Stimulated activated CD4-positive, alpha-beta T cell treated with anti-CD3 and anti-CD28 coated beads, TNF-alpha, amount 100 ng/mL, for 4 hours (primary cell): Measurements from ENCODE around the gene CCDC85A.
"Not testable (repeated sequence)": the region's sequence is repeated elsewhere in the genome, so short reads cannot be mapped to it uniquely, and the experiment has no call there.

Source experiments
- DNase-seq, 3 experiments: peaks; one replicate each; pipeline ENCODE4 v3.0.0-alpha.2; 2020; ENCODE audit warnings: low read depth in 3 of 3

CCDC85A gene

GRCh38 chr2:56183643-56184499 is at the start of gene CCDC85A:
CCDC85A (plus strand) TSS chr2:56183990; CDS start chr2:56184625, 635 bp downstream.
- peak; percentile 4 to 38 (median 22) for DNase-seq

GRCh38 chr2:56134861-56135260 is 48.9 kb upstream of the CCDC85A start:
- no peak for DNase-seq

DNA sequence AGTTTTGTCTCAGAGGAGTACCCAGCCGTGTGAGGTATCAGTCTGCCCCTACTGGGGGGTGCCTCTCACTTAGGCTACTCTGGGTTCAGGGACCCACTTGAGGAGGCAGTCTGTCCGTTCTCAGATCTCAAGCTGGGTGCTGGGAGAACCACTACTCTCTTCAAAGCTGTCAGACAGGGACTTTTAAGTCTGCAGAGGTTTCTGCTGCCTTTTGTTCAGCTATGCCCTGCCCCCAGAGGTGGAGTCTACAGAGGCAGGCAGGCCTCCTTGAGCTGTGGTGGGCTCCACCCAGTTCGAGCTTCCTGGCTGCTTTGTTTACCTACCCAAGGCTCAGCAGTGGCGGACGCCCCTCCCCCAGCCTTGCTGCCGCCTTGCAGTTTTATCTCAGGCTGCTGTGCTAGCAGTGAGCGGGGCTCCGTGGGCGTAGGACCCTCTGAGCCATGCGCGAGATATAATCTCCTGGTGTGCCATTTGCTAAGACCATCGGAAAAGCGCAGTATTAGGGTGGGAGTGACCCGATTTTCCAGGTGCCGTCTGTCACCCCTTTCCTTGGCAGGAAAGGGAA is 41.2 kb upstream of the CCDC85A start:
- DNase-seq: not testable (repeated sequence)

DNA sequence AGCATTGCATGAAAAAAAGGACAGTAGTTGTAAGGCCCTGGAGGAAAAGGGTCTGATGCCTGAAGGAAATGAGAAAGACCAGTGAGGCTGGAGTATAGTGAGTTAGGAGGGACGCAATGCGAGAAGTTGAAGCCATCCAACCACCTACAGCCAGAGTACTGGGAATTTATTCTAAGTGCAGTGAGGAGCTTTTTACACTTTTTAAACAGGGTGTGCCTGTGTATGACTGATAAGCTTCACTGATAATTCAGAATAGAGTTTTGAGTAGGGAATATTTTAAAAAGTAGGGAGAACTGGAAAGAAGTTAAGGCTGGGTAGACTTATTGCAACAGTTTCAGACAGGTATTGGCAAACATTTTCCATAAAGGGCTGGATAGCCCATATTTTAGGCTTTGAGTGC is 35.9 kb upstream of the CCDC85A start:
- DNase-seq: no peak

DNA sequence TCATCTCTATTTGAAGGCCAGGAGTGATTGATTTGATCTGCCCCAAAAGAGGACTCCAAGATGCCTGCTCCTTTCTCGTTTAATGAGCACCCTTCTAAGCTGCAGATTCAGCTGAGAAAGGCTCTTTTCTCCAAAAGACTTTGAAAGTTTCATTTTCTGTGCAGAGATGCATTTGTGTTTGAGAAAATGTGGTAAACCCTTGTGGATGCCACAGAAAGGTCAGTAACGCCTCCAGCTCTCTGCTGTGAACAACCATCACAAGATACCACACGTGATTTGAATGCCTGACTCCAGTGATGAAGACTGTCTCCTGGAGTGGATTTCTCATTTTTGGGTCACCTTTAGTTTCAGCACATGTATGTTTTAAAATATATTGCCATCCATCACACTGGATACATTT is 35.0 kb upstream of the CCDC85A start:
- DNase-seq: no peak

DNA sequence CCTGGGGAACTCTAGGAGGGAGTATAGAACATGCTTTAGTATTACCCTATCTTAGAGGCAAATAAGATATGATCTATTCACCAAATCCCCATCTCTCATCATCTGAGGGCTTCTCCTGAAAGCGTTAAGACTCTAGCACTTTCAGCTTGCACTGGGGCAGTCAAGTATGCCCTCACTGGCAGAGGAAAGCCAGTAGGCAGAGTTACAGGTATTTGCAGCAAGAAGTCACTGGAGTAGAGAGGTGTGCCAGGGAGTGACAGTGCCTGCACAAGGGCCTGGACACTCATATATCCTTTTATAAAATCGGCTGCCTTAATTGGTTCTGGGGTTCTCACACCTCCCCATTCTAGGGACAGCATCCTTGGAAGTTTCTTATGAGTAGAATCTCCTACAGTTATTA is 31.9 kb upstream of the CCDC85A start:
- DNase-seq: no peak

- no peak for DNase-seq
Measured at GRCh38 chr2:56155188-56155587, 28.6 kb upstream of the CCDC85A start.

GRCh38 chr2:56159875-56160274 is 23.9 kb upstream of the CCDC85A start:
- not testable (repeated sequence) for DNase-seq

GRCh38 chr2:56167616-56168562 is 15.9 kb upstream of the CCDC85A start:
- no peak for DNase-seq

DNA sequence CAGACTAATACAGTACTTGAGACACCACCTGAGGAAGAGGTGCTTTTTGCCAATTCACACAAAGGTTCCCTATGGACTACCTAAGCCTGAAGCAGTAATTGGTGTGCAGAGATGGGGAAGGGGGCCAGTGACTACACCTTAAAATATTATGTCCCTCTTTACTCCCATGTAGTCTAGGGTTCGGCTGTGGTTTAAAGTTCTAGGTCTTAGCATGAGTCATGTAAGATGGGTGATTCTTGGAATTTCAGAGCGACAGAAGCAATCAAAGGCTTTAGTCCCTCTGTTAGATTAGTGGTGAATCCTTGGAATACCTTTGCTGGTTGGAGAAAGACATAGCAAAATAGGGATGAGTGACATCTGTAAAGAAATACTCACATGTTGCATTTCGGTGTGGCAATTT is 14.3 kb upstream of the CCDC85A start:
- no peak for DNase-seq

DNA sequence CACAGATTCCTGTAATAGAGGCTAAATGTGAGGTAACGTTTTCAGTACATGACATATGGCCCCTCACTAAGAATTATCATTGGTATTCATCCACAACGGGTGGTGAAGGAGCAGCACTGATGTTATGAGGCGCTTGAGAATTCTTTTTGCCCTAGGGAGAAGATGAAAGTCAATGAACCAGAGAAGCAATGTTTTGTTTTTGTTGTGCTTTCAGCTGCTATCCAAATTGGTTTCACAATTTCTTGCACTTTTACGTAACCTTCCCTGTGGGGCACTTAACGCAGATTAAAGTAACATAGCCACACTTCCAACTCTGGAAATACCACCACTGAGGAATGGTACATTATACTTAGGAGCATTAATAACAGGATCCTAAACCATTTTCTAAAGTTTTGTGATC is 13.3 kb upstream of the CCDC85A start:
- no peak for DNase-seq

DNA sequence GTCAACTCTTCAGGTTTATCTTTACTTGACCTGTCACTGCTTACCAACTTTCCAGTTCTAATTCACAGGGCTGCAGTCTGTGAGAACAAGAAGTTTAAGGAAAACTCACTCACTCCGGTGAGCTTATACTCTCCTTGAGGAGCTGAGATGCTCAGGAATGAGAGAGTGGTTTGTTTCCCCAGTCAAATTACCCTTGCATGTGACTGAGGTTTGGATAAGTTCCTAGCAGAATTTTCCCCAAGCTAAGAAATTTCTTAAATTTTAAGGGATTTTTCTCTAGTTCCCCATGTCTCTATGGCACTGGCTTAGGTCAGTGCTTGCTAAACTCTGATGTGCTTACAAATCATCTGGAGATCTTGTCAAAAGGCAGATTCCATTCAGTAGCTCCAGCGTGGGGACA is 12.8 kb upstream of the CCDC85A start:
- DNase-seq: no peak

DNA sequence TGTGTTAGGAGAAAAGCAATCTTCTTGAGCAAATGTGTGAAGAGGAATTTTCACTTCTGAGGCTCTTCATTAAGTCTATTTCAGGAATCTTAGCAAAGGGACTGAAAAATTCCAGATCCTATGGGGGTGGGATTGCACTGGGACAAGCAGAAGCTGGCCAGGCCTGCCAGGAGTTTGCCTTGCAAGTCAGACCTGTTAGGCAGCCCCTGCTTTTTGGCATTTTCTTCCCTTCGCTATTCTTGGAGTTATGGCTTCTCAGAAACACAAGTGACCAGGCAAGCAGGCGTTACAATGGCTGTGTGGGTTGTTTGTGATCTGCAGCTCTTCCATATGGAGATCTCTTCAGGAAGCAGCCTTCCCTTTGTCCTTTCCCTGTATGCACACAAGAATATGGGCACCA is 8.0 kb upstream of the CCDC85A start:
- no peak for DNase-seq

- no peak for DNase-seq
Measured at GRCh38 chr2:56177420-56178220, 6.2 kb upstream of the CCDC85A start.

- no peak for DNase-seq
Measured at GRCh38 chr2:56179931-56180330, 3.9 kb upstream of the CCDC85A start.

- no peak for DNase-seq
Measured at GRCh38 chr2:56182420-56182819, 1.4 kb upstream of the CCDC85A start.

DNA sequence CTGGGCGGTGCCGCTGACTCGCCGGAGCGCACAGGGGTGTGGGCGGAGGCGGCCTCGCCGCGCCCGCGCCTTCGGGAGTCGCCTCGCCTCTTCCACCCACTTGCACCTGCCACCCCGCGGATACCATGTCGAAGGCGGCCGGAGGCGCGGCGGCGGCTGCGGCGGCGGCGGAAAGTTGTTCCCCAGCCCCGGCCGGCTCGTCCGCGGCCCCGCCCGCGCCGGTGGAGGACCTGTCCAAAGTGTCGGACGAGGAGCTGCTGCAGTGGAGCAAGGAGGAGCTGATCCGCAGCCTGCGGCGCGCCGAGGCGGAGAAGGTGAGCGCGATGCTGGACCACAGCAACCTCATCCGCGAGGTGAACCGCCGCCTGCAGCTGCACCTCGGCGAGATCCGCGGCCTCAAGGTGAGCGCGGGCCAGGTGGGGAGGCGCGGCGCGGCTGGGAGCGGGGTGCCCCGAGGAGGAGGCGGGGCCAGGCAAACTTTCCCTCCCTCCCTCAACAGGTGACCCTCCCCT is 766 bp downstream of the CCDC85A start:
- no peak for DNase-seq

DNA sequence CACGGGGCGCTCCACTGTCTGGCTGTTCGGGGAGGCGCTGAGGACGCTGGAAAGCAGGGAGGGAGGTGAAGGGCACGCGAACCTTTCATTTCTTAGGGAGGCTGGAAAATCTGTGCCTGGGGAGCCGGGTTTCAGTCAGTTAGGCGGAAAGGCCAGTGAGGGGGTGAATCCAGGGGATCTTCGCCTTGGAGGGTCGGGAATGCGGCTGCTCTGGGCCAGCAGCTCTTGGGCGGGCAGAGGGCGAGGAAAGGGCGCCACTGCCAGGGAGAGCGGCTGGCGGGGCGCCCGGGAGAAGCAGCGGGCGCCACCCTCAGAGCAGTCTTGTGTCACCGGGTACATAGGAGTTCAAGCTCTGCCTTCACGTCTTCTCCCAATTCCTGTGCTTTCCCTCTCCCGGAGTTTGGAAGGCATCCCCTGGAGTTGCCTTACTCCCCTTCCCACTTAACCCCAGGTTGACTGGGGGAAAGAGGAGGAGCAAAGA is 1.4 kb downstream of the CCDC85A start:
- DNase-seq: no peak

- DNase-seq: no peak
Measured at GRCh38 chr2:56185582-56186046, 1.8 kb downstream of the CCDC85A start.

DNA sequence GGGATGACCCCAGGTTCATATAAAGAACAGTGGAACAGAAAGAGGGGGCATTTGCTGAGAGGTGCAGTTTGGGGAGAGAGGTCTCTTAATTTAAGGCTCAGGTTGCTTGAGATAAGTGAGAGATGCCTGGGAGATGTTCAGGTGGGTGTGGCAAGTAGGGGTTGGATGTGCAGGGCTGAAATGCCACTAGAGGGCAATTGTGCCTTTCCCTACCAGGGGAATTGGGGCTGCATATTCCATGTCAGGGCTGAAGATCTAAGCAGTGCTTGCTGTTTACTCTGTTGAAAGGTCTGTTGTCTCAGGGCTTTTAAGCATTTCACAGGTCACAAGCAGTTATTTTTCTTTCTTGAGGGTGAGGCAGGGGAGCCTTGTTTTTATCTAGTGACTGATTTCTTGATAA is 7.8 kb downstream of the CCDC85A start:
- DNase-seq: no peak
